ENCODE measurements around the gene PRKCA. TPM values are rescaled to one million over a fixed set of nuclear protein-coding genes. Genes with fewer than 3 reads are reported as not detected.

The PRKCA gene
- total and polyA plus RNA-seq, 9 of the 15 experiments (the other 6 are each of a cell fraction or from before 2014, with no cell fraction given), result 3.2 to 33.0 (median 17.8) TPM

DNA sequence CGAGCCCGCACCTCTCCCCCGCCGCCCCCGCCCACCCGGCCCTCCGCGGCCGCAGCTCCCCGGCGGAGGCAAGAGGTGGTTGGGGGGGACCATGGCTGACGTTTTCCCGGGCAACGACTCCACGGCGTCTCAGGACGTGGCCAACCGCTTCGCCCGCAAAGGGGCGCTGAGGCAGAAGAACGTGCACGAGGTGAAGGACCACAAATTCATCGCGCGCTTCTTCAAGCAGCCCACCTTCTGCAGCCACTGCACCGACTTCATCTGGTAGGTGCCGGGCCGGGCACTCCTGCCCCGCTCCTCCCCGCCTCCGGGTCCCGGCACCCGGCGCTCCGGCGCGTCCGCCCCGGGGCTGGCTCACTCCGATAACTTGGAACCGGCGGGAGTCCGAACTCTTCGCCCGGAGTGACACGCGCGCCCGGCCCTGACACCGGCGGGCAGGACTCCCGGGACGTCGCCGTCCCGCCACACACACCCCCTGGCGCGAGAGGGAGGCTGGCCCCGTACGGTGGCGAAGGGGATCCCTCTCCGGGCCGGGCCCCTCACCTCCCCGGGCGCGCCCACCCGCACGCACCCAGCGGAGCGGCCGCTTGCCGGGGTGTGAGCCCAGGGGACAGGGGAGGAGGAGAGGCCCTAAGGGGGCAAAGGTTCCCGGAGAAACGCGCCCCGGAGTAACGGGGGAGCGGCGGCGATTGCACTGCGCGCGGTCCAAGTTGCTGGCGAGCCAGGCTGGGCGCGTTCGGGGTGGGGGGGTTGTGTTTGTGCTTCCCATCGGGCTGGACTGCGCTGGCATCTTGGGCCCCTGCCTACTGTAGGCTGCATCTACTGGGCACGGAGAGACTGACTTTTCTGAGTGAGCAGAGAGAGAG lies 581 bp downstream of the PRKCA start (continued):
- TF ChIP-seq SMAD1 (IDR thresholded peaks at IDR 0.05; ENCODE audit: low read depth, low read length, partially characterized antibody), result no peak
- no peak for TF ChIP-seq COPS2 (conservative IDR thresholded peaks at IDR 0.05)
- TF ChIP-seq, protein P1, sequence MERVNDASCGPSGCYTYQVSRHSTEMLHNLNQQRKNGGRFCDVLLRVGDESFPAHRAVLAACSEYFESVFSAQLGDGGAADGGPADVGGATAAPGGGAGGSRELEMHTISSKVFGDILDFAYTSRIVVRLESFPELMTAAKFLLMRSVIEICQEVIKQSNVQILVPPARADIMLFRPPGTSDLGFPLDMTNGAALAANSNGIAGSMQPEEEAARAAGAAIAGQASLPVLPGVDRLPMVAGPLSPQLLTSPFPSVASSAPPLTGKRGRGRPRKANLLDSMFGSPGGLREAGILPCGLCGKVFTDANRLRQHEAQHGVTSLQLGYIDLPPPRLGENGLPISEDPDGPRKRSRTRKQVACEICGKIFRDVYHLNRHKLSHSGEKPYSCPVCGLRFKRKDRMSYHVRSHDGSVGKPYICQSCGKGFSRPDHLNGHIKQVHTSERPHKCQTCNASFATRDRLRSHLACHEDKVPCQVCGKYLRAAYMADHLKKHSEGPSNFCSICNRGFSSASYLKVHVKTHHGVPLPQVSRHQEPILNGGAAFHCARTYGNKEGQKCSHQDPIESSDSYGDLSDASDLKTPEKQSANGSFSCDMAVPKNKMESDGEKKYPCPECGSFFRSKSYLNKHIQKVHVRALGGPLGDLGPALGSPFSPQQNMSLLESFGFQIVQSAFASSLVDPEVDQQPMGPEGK (CRISPR knock-in tag; IDR thresholded peaks at IDR 0.05; ENCODE audit: borderline replicate concordance), result no peak
- no peak for TF ChIP-seq ARID2 (IDR thresholded peaks at IDR 0.05)
- TF ChIP-seq, protein P2, sequence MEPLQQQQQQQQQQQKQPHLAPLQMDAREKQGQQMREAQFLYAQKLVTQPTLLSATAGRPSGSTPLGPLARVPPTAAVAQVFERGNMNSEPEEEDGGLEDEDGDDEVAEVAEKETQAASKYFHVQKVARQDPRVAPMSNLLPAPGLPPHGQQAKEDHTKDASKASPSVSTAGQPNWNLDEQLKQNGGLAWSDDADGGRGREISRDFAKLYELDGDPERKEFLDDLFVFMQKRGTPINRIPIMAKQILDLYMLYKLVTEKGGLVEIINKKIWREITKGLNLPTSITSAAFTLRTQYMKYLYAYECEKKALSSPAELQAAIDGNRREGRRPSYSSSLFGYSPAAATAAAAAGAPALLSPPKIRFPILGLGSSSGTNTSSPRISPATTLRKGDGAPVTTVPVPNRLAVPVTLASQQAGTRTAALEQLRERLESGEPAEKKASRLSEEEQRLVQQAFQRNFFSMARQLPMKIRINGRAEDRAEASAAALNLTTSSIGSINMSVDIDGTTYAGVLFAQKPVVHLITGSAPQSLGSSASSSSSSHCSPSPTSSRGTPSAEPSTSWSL (CRISPR knock-in tag; IDR thresholded peaks at IDR 0.05; ENCODE audit: borderline replicate concordance), result no peak
- TF ChIP-seq, protein P3, sequence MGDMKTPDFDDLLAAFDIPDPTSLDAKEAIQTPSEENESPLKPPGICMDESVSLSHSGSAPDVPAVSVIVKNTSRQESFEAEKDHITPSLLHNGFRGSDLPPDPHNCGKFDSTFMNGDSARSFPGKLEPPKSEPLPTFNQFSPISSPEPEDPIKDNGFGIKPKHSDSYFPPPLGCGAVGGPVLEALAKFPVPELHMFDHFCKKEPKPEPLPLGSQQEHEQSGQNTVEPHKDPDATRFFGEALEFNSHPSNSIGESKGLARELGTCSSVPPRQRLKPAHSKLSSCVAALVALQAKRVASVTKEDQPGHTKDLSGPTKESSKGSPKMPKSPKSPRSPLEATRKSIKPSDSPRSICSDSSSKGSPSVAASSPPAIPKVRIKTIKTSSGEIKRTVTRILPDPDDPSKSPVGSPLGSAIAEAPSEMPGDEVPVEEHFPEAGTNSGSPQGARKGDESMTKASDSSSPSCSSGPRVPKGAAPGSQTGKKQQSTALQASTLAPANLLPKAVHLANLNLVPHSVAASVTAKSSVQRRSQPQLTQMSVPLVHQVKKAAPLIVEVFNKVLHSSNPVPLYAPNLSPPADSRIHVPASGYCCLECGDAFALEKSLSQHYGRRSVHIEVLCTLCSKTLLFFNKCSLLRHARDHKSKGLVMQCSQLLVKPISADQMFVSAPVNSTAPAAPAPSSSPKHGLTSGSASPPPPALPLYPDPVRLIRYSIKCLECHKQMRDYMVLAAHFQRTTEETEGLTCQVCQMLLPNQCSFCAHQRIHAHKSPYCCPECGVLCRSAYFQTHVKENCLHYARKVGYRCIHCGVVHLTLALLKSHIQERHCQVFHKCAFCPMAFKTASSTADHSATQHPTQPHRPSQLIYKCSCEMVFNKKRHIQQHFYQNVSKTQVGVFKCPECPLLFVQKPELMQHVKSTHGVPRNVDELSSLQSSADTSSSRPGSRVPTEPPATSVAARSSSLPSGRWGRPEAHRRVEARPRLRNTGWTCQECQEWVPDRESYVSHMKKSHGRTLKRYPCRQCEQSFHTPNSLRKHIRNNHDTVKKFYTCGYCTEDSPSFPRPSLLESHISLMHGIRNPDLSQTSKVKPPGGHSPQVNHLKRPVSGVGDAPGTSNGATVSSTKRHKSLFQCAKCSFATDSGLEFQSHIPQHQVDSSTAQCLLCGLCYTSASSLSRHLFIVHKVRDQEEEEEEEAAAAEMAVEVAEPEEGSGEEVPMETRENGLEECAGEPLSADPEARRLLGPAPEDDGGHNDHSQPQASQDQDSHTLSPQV (IDR thresholded peaks at IDR 0.05), result no peak
- no peak for TF ChIP-seq CAMTA2 (CRISPR knock-in tag; conservative IDR thresholded peaks at IDR 0.05)
- peak; percentile 70 for TF ChIP-seq RBFOX2 (IDR thresholded peaks at IDR 0.05; ENCODE audit: low read depth, low read length)
- peak; percentile 6; the same call in 1 of the 2 replicates for TF ChIP-seq ARID1B (IDR thresholded peaks at IDR 0.05)
- no peak for TF ChIP-seq TGIF2 (CRISPR knock-in tag; IDR thresholded peaks at IDR 0.05)
- TF ChIP-seq KLF16 (IDR thresholded peaks at IDR 0.05), result no peak
- TF ChIP-seq, protein P4, sequence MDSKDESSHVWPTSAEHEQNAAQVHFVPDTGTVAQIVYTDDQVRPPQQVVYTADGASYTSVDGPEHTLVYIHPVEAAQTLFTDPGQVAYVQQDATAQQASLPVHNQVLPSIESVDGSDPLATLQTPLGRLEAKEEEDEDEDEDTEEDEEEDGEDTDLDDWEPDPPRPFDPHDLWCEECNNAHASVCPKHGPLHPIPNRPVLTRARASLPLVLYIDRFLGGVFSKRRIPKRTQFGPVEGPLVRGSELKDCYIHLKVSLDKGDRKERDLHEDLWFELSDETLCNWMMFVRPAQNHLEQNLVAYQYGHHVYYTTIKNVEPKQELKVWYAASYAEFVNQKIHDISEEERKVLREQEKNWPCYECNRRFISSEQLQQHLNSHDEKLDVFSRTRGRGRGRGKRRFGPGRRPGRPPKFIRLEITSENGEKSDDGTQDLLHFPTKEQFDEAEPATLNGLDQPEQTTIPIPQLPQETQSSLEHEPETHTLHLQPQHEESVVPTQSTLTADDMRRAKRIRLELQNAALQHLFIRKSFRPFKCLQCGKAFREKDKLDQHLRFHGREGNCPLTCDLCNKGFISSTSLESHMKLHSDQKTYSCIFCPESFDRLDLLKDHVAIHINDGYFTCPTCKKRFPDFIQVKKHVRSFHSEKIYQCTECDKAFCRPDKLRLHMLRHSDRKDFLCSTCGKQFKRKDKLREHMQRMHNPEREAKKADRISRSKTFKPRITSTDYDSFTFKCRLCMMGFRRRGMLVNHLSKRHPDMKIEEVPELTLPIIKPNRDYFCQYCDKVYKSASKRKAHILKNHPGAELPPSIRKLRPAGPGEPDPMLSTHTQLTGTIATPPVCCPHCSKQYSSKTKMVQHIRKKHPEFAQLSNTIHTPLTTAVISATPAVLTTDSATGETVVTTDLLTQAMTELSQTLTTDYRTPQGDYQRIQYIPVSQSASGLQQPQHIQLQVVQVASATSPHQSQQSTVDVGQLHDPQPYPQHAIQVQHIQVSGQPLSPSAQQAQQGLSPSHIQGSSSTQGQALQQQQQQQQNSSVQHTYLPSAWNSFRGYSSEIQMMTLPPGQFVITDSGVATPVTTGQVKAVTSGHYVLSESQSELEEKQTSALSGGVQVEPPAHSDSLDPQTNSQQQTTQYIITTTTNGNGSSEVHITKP (IDR thresholded peaks at IDR 0.05; ENCODE audit: partially characterized antibody), result peak; percentile 75
- no peak for TF ChIP-seq RFX5 (IDR thresholded peaks at IDR 0.05; ENCODE audit: low read depth, low read length)
- TF ChIP-seq, protein P5, sequence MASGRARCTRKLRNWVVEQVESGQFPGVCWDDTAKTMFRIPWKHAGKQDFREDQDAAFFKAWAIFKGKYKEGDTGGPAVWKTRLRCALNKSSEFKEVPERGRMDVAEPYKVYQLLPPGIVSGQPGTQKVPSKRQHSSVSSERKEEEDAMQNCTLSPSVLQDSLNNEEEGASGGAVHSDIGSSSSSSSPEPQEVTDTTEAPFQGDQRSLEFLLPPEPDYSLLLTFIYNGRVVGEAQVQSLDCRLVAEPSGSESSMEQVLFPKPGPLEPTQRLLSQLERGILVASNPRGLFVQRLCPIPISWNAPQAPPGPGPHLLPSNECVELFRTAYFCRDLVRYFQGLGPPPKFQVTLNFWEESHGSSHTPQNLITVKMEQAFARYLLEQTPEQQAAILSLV (tag; IDR thresholded peaks at IDR 0.05), result no peak

Measured in K562 (cell line).